Panc1 (cell line): Measurements from ENCODE around the gene EHD1.

Experiments
- CTCF ChIP-seq: fragments of 450-650 bp; IDR thresholded peaks from 2 replicates; pipeline ENCODE4 v1.5.1; 2017; ENCODE audit warnings: mild to moderate bottlenecking
- POLR2AphosphoS5 ChIP-seq: IDR thresholded peaks from 2 replicates; pipeline ENCODE4 v1.6.1; 2012; ENCODE audit warnings: mild to moderate bottlenecking, low read depth, low read length, moderate library complexity
- REST ChIP-seq, 2 experiments: IDR thresholded peaks; 2 replicates each; pipeline ENCODE4 v1.6.1; 2011 to 2012; ENCODE audit warnings: low read depth in 2 of 2, control low read depth in 1 of 2, low read length in 1 of 2, mild to moderate bottlenecking in 1 of 2, moderate library complexity in 1 of 2; ENCODE audit not compliant: insufficient read depth in 1 of 2
- SIN3A ChIP-seq: IDR thresholded peaks from 2 replicates; pipeline ENCODE4 v1.6.1; 2012; ENCODE audit warnings: low read depth, mild to moderate bottlenecking, low read length, moderate library complexity, borderline replicate concordance; ENCODE audit not compliant: insufficient read depth
- TCF7L2 ChIP-seq: IDR thresholded peaks from 2 replicates; pipeline ENCODE4 v1.6.1; 2011; ENCODE audit warnings: mild to moderate bottlenecking, low read depth, low read length, inconsistent platforms

GRCh38 chr11:64859542-64860414, 18.6 kb downstream of the EHD1 start:
- no peak for TF ChIP-seq TCF7L2
- TF ChIP-seq CTCF = no peak
- no peak for TF ChIP-seq POLR2AphosphoS5
- no peak for TF ChIP-seq REST (IDR thresholded peaks at IDR 0.05; ENCODE audit: insufficient read depth in 1 of 2, low read depth in 2 of 2, low read length in 1 of 2)
- TF ChIP-seq SIN3A = no peak
